HEK293 (cell line): ENCODE measurements around the gene CNKSR3.

Experiments
- EGR2 ChIP-seq: fragments of 450-650 bp; formaldehyde crosslinking; IDR thresholded peaks from 2 replicates; pipeline ENCODE4 v1.5.1; 2016; ENCODE audit warnings: low read depth, missing biosample characterization, missing genetic modification characterization
- GFI1B ChIP-seq: fragments of 450-650 bp; formaldehyde crosslinking; IDR thresholded peaks from 2 replicates; pipeline ENCODE4 v1.5.1; 2016; ENCODE audit warnings: missing biosample characterization, missing genetic modification characterization
- KLF1 ChIP-seq: fragments of 450-650 bp; formaldehyde crosslinking; IDR thresholded peaks from 2 replicates; pipeline ENCODE4 v1.5.1; 2016; ENCODE audit warnings: missing biosample characterization, missing genetic modification characterization
- WT1 ChIP-seq: fragments of 450-650 bp; formaldehyde crosslinking; IDR thresholded peaks from 2 replicates; pipeline ENCODE4 v1.5.1; 2016; ENCODE audit warnings: missing biosample characterization, missing genetic modification characterization
- ZBTB8A ChIP-seq: fragments of 450-650 bp; formaldehyde crosslinking; IDR thresholded peaks from 2 replicates; pipeline ENCODE4 v1.5.1; 2016; ENCODE audit warnings: missing biosample characterization, missing genetic modification characterization
- ZFP41 ChIP-seq: fragments of 450-650 bp; formaldehyde crosslinking; IDR thresholded peaks from 2 replicates; pipeline ENCODE4 v1.5.1; 2016; ENCODE audit warnings: missing biosample characterization, missing genetic modification characterization, borderline replicate concordance
- ZFP69B ChIP-seq: fragments of 450-650 bp; formaldehyde crosslinking; IDR thresholded peaks from 2 replicates; pipeline ENCODE4 v1.5.1; 2016; ENCODE audit warnings: missing biosample characterization, missing genetic modification characterization
- ZNF114 ChIP-seq: fragments of 450-650 bp; formaldehyde crosslinking; IDR thresholded peaks from 2 replicates; pipeline ENCODE4 v1.5.0; 2017; ENCODE audit warnings: missing biosample characterization, missing genetic modification characterization
- ZNF121 ChIP-seq: fragments of 450-650 bp; formaldehyde crosslinking; IDR thresholded peaks from 2 replicates; pipeline ENCODE4 v1.5.1; 2016; ENCODE audit warnings: missing biosample characterization, missing genetic modification characterization
- ZNF132 ChIP-seq: fragments of 450-650 bp; formaldehyde crosslinking; IDR thresholded peaks from 2 replicates; pipeline ENCODE4 v1.5.1; 2017; ENCODE audit warnings: missing biosample characterization, missing genetic modification characterization, borderline replicate concordance
- ZNF140 ChIP-seq: fragments of 450-650 bp; formaldehyde crosslinking; IDR thresholded peaks from 2 replicates; pipeline ENCODE4 v1.5.1; 2016; ENCODE audit warnings: missing biosample characterization, missing genetic modification characterization
- ZNF155 ChIP-seq: fragments of 450-650 bp; formaldehyde crosslinking; IDR thresholded peaks from 2 replicates; pipeline ENCODE4 v1.5.1; 2016; ENCODE audit warnings: missing biosample characterization, missing genetic modification characterization
- ZNF169 ChIP-seq: fragments of 450-650 bp; formaldehyde crosslinking; IDR thresholded peaks from 2 replicates; pipeline ENCODE4 v1.5.1; 2016; ENCODE audit warnings: missing biosample characterization, missing genetic modification characterization
- ZNF175 ChIP-seq: fragments of 450-650 bp; formaldehyde crosslinking; IDR thresholded peaks from 2 replicates; pipeline ENCODE4 v1.5.1; 2016; ENCODE audit warnings: missing biosample characterization, missing genetic modification characterization
- ZNF202 ChIP-seq: fragments of 450-650 bp; formaldehyde crosslinking; IDR thresholded peaks from 2 replicates; pipeline ENCODE4 v1.5.1; 2016; ENCODE audit warnings: missing biosample characterization, missing genetic modification characterization, borderline replicate concordance
- ZNF214 ChIP-seq: fragments of 450-650 bp; formaldehyde crosslinking; IDR thresholded peaks from 2 replicates; pipeline ENCODE4 v1.5.1; 2017; ENCODE audit warnings: missing biosample characterization, mild to moderate bottlenecking, missing genetic modification characterization, borderline replicate concordance
- ZNF23 ChIP-seq: fragments of 450-650 bp; formaldehyde crosslinking; IDR thresholded peaks from 2 replicates; pipeline ENCODE4 v1.5.1; 2016; ENCODE audit warnings: missing biosample characterization, missing genetic modification characterization, borderline replicate concordance
- ZNF311 ChIP-seq: fragments of 450-650 bp; formaldehyde crosslinking; IDR thresholded peaks from 2 replicates; pipeline ENCODE4 v1.5.1; 2017; ENCODE audit warnings: missing biosample characterization, missing genetic modification characterization, borderline replicate concordance
- ZNF335 ChIP-seq: fragments of 450-650 bp; formaldehyde crosslinking; conservative IDR thresholded peaks from 2 replicates; pipeline ENCODE4 v1.5.1; 2016; ENCODE audit warnings: missing biosample characterization, missing genetic modification characterization
- ZNF350 ChIP-seq: fragments of 450-650 bp; formaldehyde crosslinking; IDR thresholded peaks from 2 replicates; pipeline ENCODE4 v1.5.0; 2017; ENCODE audit warnings: missing biosample characterization, mild to moderate bottlenecking, missing genetic modification characterization
- ZNF473 ChIP-seq: fragments of 450-650 bp; formaldehyde crosslinking; IDR thresholded peaks from 2 replicates; pipeline ENCODE4 v1.5.1; 2017; ENCODE audit warnings: missing biosample characterization, missing genetic modification characterization
- ZNF510 ChIP-seq: fragments of 450-650 bp; formaldehyde crosslinking; IDR thresholded peaks from 2 replicates; pipeline ENCODE4 v1.5.1; 2018; ENCODE audit warnings: mild to moderate bottlenecking, missing genetic modification characterization, missing biosample characterization; ENCODE audit not compliant: insufficient replicate concordance
- ZNF561 ChIP-seq: fragments of 450-650 bp; IDR thresholded peaks from 2 replicates; pipeline ENCODE4 v1.5.1; 2018; ENCODE audit warnings: missing biosample characterization, missing genetic modification characterization, borderline replicate concordance
- ZNF585B ChIP-seq: fragments of 450-650 bp; formaldehyde crosslinking; IDR thresholded peaks from 2 replicates; pipeline ENCODE4 v1.5.1; 2016; ENCODE audit warnings: missing biosample characterization, missing genetic modification characterization
- ZNF664 ChIP-seq: fragments of 450-650 bp; formaldehyde crosslinking; IDR thresholded peaks from 2 replicates; pipeline ENCODE4 v1.5.1; 2016; ENCODE audit warnings: missing biosample characterization, missing genetic modification characterization
- ZNF777 ChIP-seq: fragments of 450-650 bp; formaldehyde crosslinking; IDR thresholded peaks from 2 replicates; pipeline ENCODE4 v1.5.1; 2017; ENCODE audit warnings: missing biosample characterization, missing genetic modification characterization, borderline replicate concordance
- ZSCAN16 ChIP-seq: fragments of 450-650 bp; formaldehyde crosslinking; IDR thresholded peaks from 2 replicates; pipeline ENCODE4 v1.5.1; 2016; ENCODE audit warnings: missing biosample characterization, missing genetic modification characterization
- TF ChIP-seq, protein P1 (sequence below): fragments of 450-650 bp; formaldehyde crosslinking; IDR thresholded peaks from 2 replicates; pipeline ENCODE4 v1.5.1; 2016; ENCODE audit warnings: missing biosample characterization, missing genetic modification characterization, borderline replicate concordance
- TF ChIP-seq, protein P2 (sequence below): fragments of 450-650 bp; formaldehyde crosslinking; IDR thresholded peaks from 2 replicates; pipeline ENCODE4 v1.5.1; 2017; ENCODE audit warnings: missing biosample characterization, missing genetic modification characterization
- TF ChIP-seq, protein P3 (sequence below): fragments of 450-650 bp; formaldehyde crosslinking; IDR thresholded peaks from 2 replicates; pipeline ENCODE4 v1.5.1; 2016; ENCODE audit warnings: missing biosample characterization, missing genetic modification characterization, low read depth
- TF ChIP-seq, protein P4 (sequence below): fragments of 450-650 bp; formaldehyde crosslinking; IDR thresholded peaks from 2 replicates; pipeline ENCODE4 v1.5.1; 2016; ENCODE audit warnings: missing biosample characterization, missing genetic modification characterization

Gene CNKSR3

DNA sequence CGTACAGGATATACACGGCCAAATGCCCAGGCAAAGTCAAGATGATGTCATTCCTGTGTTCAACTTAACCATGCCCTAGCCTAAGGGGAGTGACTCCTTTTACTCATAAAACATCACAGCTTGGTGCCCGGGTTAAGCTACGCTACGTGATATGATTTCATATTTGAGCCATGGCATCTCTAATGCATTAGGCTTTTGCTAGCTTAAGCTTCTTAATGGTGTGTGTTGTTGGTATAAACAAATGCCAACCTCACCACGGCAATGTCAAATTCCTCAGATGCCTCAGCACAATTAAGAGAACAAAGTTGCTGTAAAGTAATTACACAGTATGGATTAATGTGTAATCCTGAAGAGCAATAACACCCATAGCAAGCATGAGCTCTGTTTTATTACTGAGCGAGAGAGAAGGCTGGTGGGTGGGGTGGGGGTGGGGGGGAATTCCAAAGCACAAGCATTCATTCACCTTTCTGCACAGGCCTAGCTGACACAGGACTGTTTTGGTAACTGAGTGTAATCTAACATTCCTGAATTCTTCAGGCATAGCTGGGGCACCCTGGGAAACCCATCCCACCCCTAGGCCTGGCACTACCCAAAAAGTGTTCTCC lies 44.7 kb upstream of the CNKSR3 start (continued):
- TF ChIP-seq, protein P1, sequence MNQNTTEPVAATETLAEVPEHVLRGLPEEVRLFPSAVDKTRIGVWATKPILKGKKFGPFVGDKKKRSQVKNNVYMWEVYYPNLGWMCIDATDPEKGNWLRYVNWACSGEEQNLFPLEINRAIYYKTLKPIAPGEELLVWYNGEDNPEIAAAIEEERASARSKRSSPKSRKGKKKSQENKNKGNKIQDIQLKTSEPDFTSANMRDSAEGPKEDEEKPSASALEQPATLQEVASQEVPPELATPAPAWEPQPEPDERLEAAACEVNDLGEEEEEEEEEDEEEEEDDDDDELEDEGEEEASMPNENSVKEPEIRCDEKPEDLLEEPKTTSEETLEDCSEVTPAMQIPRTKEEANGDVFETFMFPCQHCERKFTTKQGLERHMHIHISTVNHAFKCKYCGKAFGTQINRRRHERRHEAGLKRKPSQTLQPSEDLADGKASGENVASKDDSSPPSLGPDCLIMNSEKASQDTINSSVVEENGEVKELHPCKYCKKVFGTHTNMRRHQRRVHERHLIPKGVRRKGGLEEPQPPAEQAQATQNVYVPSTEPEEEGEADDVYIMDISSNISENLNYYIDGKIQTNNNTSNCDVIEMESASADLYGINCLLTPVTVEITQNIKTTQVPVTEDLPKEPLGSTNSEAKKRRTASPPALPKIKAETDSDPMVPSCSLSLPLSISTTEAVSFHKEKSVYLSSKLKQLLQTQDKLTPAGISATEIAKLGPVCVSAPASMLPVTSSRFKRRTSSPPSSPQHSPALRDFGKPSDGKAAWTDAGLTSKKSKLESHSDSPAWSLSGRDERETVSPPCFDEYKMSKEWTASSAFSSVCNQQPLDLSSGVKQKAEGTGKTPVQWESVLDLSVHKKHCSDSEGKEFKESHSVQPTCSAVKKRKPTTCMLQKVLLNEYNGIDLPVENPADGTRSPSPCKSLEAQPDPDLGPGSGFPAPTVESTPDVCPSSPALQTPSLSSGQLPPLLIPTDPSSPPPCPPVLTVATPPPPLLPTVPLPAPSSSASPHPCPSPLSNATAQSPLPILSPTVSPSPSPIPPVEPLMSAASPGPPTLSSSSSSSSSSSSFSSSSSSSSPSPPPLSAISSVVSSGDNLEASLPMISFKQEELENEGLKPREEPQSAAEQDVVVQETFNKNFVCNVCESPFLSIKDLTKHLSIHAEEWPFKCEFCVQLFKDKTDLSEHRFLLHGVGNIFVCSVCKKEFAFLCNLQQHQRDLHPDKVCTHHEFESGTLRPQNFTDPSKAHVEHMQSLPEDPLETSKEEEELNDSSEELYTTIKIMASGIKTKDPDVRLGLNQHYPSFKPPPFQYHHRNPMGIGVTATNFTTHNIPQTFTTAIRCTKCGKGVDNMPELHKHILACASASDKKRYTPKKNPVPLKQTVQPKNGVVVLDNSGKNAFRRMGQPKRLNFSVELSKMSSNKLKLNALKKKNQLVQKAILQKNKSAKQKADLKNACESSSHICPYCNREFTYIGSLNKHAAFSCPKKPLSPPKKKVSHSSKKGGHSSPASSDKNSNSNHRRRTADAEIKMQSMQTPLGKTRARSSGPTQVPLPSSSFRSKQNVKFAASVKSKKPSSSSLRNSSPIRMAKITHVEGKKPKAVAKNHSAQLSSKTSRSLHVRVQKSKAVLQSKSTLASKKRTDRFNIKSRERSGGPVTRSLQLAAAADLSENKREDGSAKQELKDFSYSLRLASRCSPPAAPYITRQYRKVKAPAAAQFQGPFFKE (tag by site-specific recombination), result no peak
- TF ChIP-seq GFI1B (tag by site-specific recombination) (no peak), ZNF777 (tag by site-specific recombination) (no peak), KLF1 (tag by site-specific recombination) (peak; percentile 66), ZNF169 (tag by site-specific recombination) (no peak), EGR2 (tag by site-specific recombination) (no peak), ZNF585B (tag by site-specific recombination) (no peak), ZFP69B (tag by site-specific recombination) (no peak; the same call in 1 of the 2 replicates), ZBTB8A (tag by site-specific recombination) (peak; percentile 49), ZNF132 (no peak), ZNF214 (no peak), ZNF510 (no peak), ZNF561 (peak; percentile 56; the same call in 1 of the 2 replicates), ZNF23 (tag by site-specific recombination) (no peak), ZNF121 (tag by site-specific recombination) (no peak), ZNF140 (tag by site-specific recombination) (no peak), ZNF114 (tag by site-specific recombination) (no peak), WT1 (tag by site-specific recombination) (peak; percentile 96), ZFP41 (tag by site-specific recombination) (no peak), ZNF155 (tag by site-specific recombination) (no peak), ZNF350 (no peak), ZNF311 (tag by site-specific recombination) (no peak), ZNF175 (tag by site-specific recombination) (no peak), ZNF664 (tag by site-specific recombination) (no peak), ZNF473 (no peak), ZNF335 (tag by site-specific recombination) (peak; percentile 63), ZSCAN16 (tag by site-specific recombination) (no peak), ZNF202 (tag by site-specific recombination) (no peak)
- TF ChIP-seq, protein P2, sequence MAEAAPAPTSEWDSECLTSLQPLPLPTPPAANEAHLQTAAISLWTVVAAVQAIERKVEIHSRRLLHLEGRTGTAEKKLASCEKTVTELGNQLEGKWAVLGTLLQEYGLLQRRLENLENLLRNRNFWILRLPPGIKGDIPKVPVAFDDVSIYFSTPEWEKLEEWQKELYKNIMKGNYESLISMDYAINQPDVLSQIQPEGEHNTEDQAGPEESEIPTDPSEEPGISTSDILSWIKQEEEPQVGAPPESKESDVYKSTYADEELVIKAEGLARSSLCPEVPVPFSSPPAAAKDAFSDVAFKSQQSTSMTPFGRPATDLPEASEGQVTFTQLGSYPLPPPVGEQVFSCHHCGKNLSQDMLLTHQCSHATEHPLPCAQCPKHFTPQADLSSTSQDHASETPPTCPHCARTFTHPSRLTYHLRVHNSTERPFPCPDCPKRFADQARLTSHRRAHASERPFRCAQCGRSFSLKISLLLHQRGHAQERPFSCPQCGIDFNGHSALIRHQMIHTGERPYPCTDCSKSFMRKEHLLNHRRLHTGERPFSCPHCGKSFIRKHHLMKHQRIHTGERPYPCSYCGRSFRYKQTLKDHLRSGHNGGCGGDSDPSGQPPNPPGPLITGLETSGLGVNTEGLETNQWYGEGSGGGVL (tag by site-specific recombination), result 0 out of 2 replicates have a peak, but pooled peaks have one; percentile 18
- TF ChIP-seq, protein P3, sequence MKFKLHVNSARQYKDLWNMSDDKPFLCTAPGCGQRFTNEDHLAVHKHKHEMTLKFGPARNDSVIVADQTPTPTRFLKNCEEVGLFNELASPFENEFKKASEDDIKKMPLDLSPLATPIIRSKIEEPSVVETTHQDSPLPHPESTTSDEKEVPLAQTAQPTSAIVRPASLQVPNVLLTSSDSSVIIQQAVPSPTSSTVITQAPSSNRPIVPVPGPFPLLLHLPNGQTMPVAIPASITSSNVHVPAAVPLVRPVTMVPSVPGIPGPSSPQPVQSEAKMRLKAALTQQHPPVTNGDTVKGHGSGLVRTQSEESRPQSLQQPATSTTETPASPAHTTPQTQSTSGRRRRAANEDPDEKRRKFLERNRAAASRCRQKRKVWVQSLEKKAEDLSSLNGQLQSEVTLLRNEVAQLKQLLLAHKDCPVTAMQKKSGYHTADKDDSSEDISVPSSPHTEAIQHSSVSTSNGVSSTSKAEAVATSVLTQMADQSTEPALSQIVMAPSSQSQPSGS, result peak; percentile 97
- TF ChIP-seq, protein P4, sequence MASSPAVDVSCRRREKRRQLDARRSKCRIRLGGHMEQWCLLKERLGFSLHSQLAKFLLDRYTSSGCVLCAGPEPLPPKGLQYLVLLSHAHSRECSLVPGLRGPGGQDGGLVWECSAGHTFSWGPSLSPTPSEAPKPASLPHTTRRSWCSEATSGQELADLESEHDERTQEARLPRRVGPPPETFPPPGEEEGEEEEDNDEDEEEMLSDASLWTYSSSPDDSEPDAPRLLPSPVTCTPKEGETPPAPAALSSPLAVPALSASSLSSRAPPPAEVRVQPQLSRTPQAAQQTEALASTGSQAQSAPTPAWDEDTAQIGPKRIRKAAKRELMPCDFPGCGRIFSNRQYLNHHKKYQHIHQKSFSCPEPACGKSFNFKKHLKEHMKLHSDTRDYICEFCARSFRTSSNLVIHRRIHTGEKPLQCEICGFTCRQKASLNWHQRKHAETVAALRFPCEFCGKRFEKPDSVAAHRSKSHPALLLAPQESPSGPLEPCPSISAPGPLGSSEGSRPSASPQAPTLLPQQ (tag by site-specific recombination), result peak; percentile 53; the same call in 1 of the 2 replicates
